Immature natural killer cell (primary cell): Measurements from ENCODE around the gene STX11. TPM values are rescaled to one million over a fixed set of nuclear protein-coding genes. Genes with fewer than 3 reads are reported as not detected.
"Not testable (repeated sequence)": the region's sequence is repeated elsewhere in the genome, so short reads cannot be mapped to it uniquely, and the experiment has no call there.

Experiments
- DNase-seq, 3 donors: peaks; one replicate each; pipeline ENCODE4 v3.0.0; 2022; ENCODE audit warnings: mixed read lengths in 1 of 3
- H3K27ac Mint-ChIP-seq, 6 donors: one replicate each; pipeline ENCODE4 v1.8.0; 2020; ENCODE audit warnings: mixed read lengths in 6 of 6, mild to moderate bottlenecking in 5 of 6, inconsistent platforms in 4 of 6, moderate library complexity in 3 of 6
- H3K27me3 Mint-ChIP-seq, 3 donors: one replicate each; pipeline ENCODE4 v1.8.0; 2020 to 2021; ENCODE audit warnings: low read depth in 3 of 3, mild to moderate bottlenecking in 3 of 3, mixed read lengths in 3 of 3, moderate library complexity in 3 of 3, inconsistent platforms in 1 of 3
- H3K36me3 Mint-ChIP-seq, 3 donors: one replicate each; pipeline ENCODE4 v1.8.0; 2020; ENCODE audit warnings: mixed read lengths in 3 of 3, inconsistent platforms in 2 of 3, mild to moderate bottlenecking in 2 of 3
- H3K4me1 Mint-ChIP-seq, 2 donors: one replicate each; pipeline ENCODE4 v1.8.0; 2020; ENCODE audit warnings: inconsistent platforms in 2 of 2, mild to moderate bottlenecking in 2 of 2, mixed read lengths in 2 of 2, moderate library complexity in 1 of 2
- H3K4me3 Mint-ChIP-seq, 5 donors: one replicate each; pipeline ENCODE4 v1.8.0; 2020; ENCODE audit warnings: mild to moderate bottlenecking in 5 of 5, mixed read lengths in 5 of 5, inconsistent platforms in 3 of 5, moderate library complexity in 3 of 5
- H3K9me3 Mint-ChIP-seq, 6 donors: one replicate each; pipeline ENCODE4 v1.8.0; 2020; ENCODE audit warnings: mild to moderate bottlenecking in 6 of 6, mixed read lengths in 6 of 6, inconsistent platforms in 4 of 6, moderate library complexity in 3 of 6
- polyA plus RNA-seq, 3 donors: library from polyadenylated mRNA; unstranded; fragments of 300-500 nt; fragmentation: Illumina TruSeq; gene quantifications; one replicate each; pipeline ENCODE4 v1.2.3, GENCODE V29; 2021

Gene STX11
- polyA plus RNA-seq, 3 donors from 2014 or later, result 28.7 to 42.6 (median 36.0) TPM

- H3K4me3 Mint-ChIP-seq, result no peak overlapping the region
- no peaks in the 10 kb centered on the region for H3K9me3 Mint-ChIP-seq
- H3K27me3 Mint-ChIP-seq, result peaks cover 1 to 11% (median 3%) of the 10 kb centered on the region in 3 donors
- no peaks in the 10 kb centered on the region for H3K4me1 Mint-ChIP-seq
- peaks cover 0 to 6% (median 0%) of the 10 kb centered on the region in 3 donors for H3K36me3 Mint-ChIP-seq
- no peak overlapping the region for H3K27ac Mint-ChIP-seq
- no peak for DNase-seq
Measured at GRCh38 chr6:144131248-144131709, 19.0 kb upstream of the STX11 start.

DNA sequence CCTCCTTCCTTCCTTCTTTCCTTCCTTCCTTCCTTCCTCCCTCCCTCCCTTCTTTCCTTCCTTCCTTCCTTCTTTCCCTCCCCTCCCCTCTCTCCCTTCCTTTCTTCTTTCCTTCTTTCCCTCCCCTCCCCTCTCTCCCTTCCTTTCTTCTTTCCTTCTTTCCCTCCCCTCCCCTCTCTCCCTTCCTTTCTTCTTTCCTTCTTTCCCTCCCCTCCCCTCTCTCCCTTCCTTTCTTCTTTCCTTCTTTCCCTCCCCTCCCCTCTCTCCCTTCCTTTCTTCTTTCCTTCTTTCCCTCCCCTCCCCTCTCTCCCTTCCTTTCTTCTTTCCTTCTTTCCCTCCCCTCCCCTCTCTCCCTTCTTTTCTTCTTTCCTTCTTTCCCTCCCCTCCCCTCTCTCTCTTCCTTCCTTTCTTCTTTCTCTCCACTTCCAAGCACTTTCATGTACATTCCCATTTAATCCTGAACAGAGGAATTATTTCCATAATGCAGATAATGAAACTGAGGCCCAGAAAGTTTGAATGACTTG is 18.1 kb upstream of the STX11 start:
- H3K27ac Mint-ChIP-seq, H3K4me3 Mint-ChIP-seq, H3K4me1 Mint-ChIP-seq, DNase-seq, H3K36me3 Mint-ChIP-seq, H3K9me3 Mint-ChIP-seq: not testable (repeated sequence)
- peaks cover 2 to 11% (median 6%) of the 10 kb centered on the region in 3 donors for H3K27me3 Mint-ChIP-seq

DNA sequence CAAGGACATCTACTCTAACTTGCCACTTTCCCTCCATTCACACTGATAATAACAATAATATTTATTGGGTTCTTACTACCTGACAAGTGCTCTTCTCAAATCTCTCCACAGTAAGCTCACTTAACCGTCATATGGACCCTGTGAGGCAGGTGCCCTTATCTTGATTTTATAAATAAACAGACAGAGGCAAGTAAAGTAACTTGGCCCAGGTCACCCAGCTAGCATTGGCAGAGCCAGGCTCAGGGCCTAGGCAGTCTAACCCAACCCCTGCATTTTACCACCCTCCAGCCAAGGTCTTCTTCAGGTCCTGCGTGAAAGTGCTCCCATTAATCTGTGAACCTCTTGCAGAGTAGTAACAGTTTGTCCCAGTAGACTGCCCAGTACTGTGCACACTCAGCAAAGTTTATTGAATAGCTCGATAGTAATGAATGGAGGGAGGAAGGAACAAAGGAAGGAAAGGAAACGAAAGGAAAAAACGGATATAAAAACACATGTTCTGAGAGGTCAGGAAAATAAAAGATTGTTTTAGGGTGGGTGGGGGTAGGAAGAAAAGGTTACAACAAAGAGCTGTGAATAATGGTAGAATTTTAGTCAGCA is 17.0 kb upstream of the STX11 start:
- Mint-ChIP-seq H3K27ac (no peak overlapping the region), H3K4me1 (no peaks in the 10 kb centered on the region), H3K36me3 (peaks cover 0 to 6% (median 0%) of the 10 kb centered on the region in 3 donors), H3K9me3 (no peaks in the 10 kb centered on the region), H3K4me3 (no peak overlapping the region), H3K27me3 (peaks cover 3 to 11% (median 9%) of the 10 kb centered on the region in 3 donors)
- no peak for DNase-seq

- H3K4me3 Mint-ChIP-seq, result no peak overlapping the region
- no peak overlapping the region for H3K27ac Mint-ChIP-seq
- no peaks in the 10 kb centered on the region for H3K4me1 Mint-ChIP-seq
- no peak for DNase-seq
- peaks cover 0 to 6% (median 0%) of the 10 kb centered on the region in 3 donors for H3K36me3 Mint-ChIP-seq
- no peaks in the 10 kb centered on the region for H3K9me3 Mint-ChIP-seq
- peaks cover 2 to 9% (median 7%) of the 10 kb centered on the region in 3 donors for H3K27me3 Mint-ChIP-seq
Measured at GRCh38 chr6:144134176-144134575, 16.1 kb upstream of the STX11 start.

DNA sequence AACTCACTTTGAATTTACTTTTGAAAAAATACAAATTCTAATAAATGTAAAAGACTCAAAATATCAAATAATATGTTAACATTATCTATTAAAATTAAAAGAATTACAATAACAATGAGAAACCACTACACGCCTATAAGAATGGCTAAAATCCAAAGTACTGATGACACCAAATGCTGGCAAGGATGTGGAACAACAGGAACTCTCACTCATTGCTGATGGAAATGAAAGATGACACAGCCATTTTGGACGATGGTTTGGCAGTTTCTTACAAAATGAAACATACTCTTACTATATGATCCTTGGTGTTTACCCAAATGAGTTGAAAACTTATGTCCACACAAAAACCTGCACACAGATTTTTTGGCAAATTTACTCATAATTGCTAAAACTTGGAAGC is 15.6 kb upstream of the STX11 start:
- H3K27me3 Mint-ChIP-seq, result peaks cover 2 to 9% (median 7%) of the 10 kb centered on the region in 3 donors
- H3K4me1 Mint-ChIP-seq, result no peaks in the 10 kb centered on the region
- no peak overlapping the region for H3K27ac Mint-ChIP-seq
- H3K36me3 Mint-ChIP-seq, result peaks cover 0 to 6% (median 0%) of the 10 kb centered on the region in 3 donors
- no peaks in the 10 kb centered on the region for H3K9me3 Mint-ChIP-seq
- DNase-seq, result no peak
- H3K4me3 Mint-ChIP-seq, result no peak overlapping the region

- H3K4me1 Mint-ChIP-seq, result no peaks in the 10 kb centered on the region
- DNase-seq, result no peak
- H3K9me3 Mint-ChIP-seq, result no peaks in the 10 kb centered on the region
- peaks cover 0 to 1% (median 0%) of the 10 kb centered on the region in 3 donors for H3K36me3 Mint-ChIP-seq
- no peak overlapping the region for H3K4me3 Mint-ChIP-seq
- peaks cover 2 to 9% (median 3%) of the 10 kb centered on the region in 3 donors for H3K27me3 Mint-ChIP-seq
- H3K27ac Mint-ChIP-seq, result no peak overlapping the region
Measured at GRCh38 chr6:144138542-144138941, 11.8 kb upstream of the STX11 start.

DNA sequence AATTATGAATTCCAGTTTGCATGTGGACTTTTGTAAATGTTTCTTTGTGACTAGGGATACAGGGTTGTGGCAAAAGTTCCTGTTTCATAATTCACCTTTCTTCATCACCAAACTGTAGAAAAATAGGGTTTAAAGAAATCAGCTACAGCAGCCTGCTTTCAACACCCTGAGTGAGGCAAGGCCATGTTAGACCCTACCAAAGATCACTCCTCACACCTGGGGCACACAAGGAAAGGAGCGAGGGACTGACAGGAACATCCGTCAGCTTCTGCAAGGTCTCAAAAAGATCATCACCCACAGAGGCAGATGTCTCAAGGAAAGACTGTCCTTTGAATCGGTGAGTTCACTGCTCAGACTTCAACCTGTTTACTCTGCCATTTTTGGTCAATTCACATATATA is 10.5 kb upstream of the STX11 start:
- H3K27ac Mint-ChIP-seq, result no peak overlapping the region
- no peak for DNase-seq
- H3K9me3 Mint-ChIP-seq, result no peaks in the 10 kb centered on the region
- H3K4me3 Mint-ChIP-seq, result no peak overlapping the region
- no peaks in the 10 kb centered on the region for H3K36me3 Mint-ChIP-seq
- peaks cover 0 to 6% (median 2%) of the 10 kb centered on the region in 3 donors for H3K27me3 Mint-ChIP-seq
- no peaks in the 10 kb centered on the region for H3K4me1 Mint-ChIP-seq

DNA sequence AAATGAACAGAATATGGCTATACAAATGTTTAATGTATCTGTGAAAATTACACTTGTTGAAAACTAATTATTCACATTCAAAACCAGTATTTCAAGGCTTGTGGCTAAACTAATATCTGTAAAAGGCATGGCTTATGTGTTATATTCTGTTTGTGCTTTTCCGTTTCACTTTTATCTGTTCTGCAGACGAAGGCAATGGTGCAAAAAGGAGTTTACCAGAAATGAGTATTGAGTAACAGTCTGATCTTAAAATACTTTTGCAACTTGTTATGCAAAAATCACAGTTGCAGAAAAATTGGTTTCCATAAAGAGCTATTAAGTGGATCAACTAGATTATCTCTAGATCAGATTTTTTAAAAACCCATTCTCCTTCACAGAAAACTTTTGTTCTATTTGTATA is 9.4 kb upstream of the STX11 start:
- no peak for DNase-seq
- Mint-ChIP-seq H3K27ac (no peak overlapping the region), H3K9me3 (no peaks in the 10 kb centered on the region), H3K27me3 (peaks cover 0 to 6% (median 2%) of the 10 kb centered on the region in 3 donors), H3K4me1 (no peaks in the 10 kb centered on the region), H3K36me3 (no peaks in the 10 kb centered on the region), H3K4me3 (no peak overlapping the region)

DNA sequence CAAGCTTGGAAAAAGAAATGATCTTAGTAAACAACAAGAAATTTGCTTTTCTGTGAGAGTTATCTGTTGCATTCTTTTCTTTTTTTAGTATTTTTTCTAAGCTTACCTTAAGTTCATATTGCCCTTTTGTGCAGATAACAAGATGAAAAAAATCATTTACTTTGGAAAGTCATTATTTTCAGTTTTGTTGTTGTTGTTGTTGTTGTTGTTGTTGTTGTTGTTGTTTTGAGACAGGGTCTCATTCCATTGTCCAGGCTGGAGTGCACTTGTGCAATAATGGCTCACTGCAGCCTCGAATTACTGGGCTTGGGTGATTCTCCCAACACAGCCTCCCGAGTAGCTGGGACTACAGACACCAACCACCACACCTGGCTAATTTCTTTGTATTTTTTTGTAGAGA is 8.8 kb upstream of the STX11 start:
- no peaks in the 10 kb centered on the region for H3K9me3 Mint-ChIP-seq
- no peaks in the 10 kb centered on the region for H3K4me1 Mint-ChIP-seq
- no peak overlapping the region for H3K27ac Mint-ChIP-seq
- H3K27me3 Mint-ChIP-seq, result peaks cover 0 to 3% (median 2%) of the 10 kb centered on the region in 3 donors
- no peak overlapping the region for H3K4me3 Mint-ChIP-seq
- no peak for DNase-seq
- H3K36me3 Mint-ChIP-seq, result no peaks in the 10 kb centered on the region

GRCh38 chr6:144143106-144143505 is 7.2 kb upstream of the STX11 start:
- no peaks in the 10 kb centered on the region for H3K9me3 Mint-ChIP-seq
- H3K4me1 Mint-ChIP-seq, result no peaks in the 10 kb centered on the region
- H3K27ac Mint-ChIP-seq, result no peak overlapping the region
- no peaks in the 10 kb centered on the region for H3K27me3 Mint-ChIP-seq
- no peaks in the 10 kb centered on the region for H3K36me3 Mint-ChIP-seq
- no peak overlapping the region for H3K4me3 Mint-ChIP-seq
- no peak for DNase-seq

- no peak overlapping the region for H3K27ac Mint-ChIP-seq
- no peak overlapping the region for H3K4me3 Mint-ChIP-seq
- no peak for DNase-seq
- H3K9me3 Mint-ChIP-seq, result no peaks in the 10 kb centered on the region
- no peaks in the 10 kb centered on the region for H3K36me3 Mint-ChIP-seq
- no peaks in the 10 kb centered on the region for H3K27me3 Mint-ChIP-seq
- no peaks in the 10 kb centered on the region for H3K4me1 Mint-ChIP-seq
Measured at GRCh38 chr6:144143878-144144277, 6.4 kb upstream of the STX11 start.

GRCh38 chr6:144144996-144145395 is 5.3 kb upstream of the STX11 start:
- H3K36me3 Mint-ChIP-seq, result no peaks in the 10 kb centered on the region
- no peak for DNase-seq
- no peak overlapping the region for H3K4me3 Mint-ChIP-seq
- H3K9me3 Mint-ChIP-seq, result no peaks in the 10 kb centered on the region
- no peak overlapping the region for H3K27ac Mint-ChIP-seq
- peaks cover 0 to 4% of the 10 kb centered on the region in 2 donors for H3K4me1 Mint-ChIP-seq
- H3K27me3 Mint-ChIP-seq, result peaks cover 0 to 2% (median 0%) of the 10 kb centered on the region in 3 donors

- DNase-seq, result no peak
- Mint-ChIP-seq H3K27ac (peak overlapping the region in 1 of 6 donors; percentile 31), H3K27me3 (peaks cover 0 to 2% (median 0%) of the 10 kb centered on the region in 3 donors), H3K4me1 (peaks cover 0 to 4% of the 10 kb centered on the region in 2 donors), H3K36me3 (no peaks in the 10 kb centered on the region), H3K4me3 (no peak overlapping the region), H3K9me3 (no peaks in the 10 kb centered on the region)
Measured at GRCh38 chr6:144145541-144145940, 4.8 kb upstream of the STX11 start.

GRCh38 chr6:144148886-144149285 is 1.4 kb upstream of the STX11 start:
- Mint-ChIP-seq H3K27ac (no peak overlapping the region), H3K9me3 (no peaks in the 10 kb centered on the region), H3K4me1 (peaks cover 32 to 33% of the 10 kb centered on the region in 2 donors), H3K27me3 (peaks cover 0 to 11% (median 2%) of the 10 kb centered on the region in 3 donors), H3K36me3 (peaks cover 0 to 5% (median 0%) of the 10 kb centered on the region in 3 donors), H3K4me3 (peak overlapping the region in 3 of 5 donors; percentile 26 to 46 (median 42))
- no peak for DNase-seq

DNA sequence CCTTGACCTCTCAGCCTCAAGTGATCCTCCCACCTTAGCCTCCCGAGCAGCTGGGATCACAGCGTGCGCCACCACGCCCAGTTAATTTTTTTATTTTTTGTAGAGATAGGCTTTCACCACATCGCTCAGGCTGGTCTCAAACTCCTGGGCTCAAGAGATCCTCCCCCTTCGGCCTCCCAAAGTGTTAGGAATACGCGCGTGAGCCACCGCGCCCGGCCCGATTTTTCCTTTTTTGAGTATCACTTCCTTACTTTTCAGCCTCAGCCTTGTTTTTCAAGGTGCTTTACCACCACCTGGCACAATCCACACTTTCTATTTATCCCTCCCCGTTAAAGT is 791 bp upstream of the STX11 start:
- peaks cover 0 to 5% (median 0%) of the 10 kb centered on the region in 3 donors for H3K36me3 Mint-ChIP-seq
- H3K4me3 Mint-ChIP-seq, result peak overlapping the region; percentile 78 to 91 (median 83)
- H3K27ac Mint-ChIP-seq, result peak overlapping the region; percentile 55 to 94 (median 78)
- no peak for DNase-seq
- peaks cover 0 to 11% (median 2%) of the 10 kb centered on the region in 3 donors for H3K27me3 Mint-ChIP-seq
- no peaks in the 10 kb centered on the region for H3K9me3 Mint-ChIP-seq
- peaks cover 38 to 40% of the 10 kb centered on the region in 2 donors for H3K4me1 Mint-ChIP-seq
